Panc1 (cell line): ENCODE measurements around the gene OSBPL8. TPM values are rescaled to one million over a fixed set of nuclear protein-coding genes. Genes with fewer than 3 reads are reported as not detected.

ENCODE experiments used
- ATAC-seq: fragments of 200-7000 bp; cut with Tn5 transposase; 2 replicates; pipeline ENCODE4 v1.9.1; 2020; ENCODE audit warnings: mild to moderate bottlenecking, moderate library complexity
- BruUV-seq: library from RNA; stranded (reverse); fragments of 400-500 nt; replicated peaks from 2 replicates; lab custom pipeline; 2021; lab: Mats Ljungman, UMichigan
- CTCF ChIA-PET: fragments of 300-600 bp; sonication (Branson Sonifier 250); formaldehyde crosslinking; loops from one replicate; lab custom pipeline; 2022; ENCODE audit warnings: antibody characterized with exemption; lab: Charles Lee
- POLR2A ChIA-PET: fragments of 300-600 bp; sonication (Branson Sonifier 250); formaldehyde crosslinking; loops from one replicate; lab custom pipeline; 2022; ENCODE audit warnings: antibody characterized with exemption; lab: Charles Lee
- DNase-seq: peaks from one replicate; pipeline ENCODE4 v3.0.0-alpha.2; 2010; ENCODE audit warnings: low read depth, low spot score
- H3K27ac ChIP-seq: 2 replicates; pipeline ENCODE4 v1.5.1; 2011; ENCODE audit warnings: mild to moderate bottlenecking, low read length, inconsistent platforms
- H3K27me3 ChIP-seq: fragments of 200-500 bp; sonication (Bioruptor generic); 2 replicates; pipeline ENCODE4 v1.6.0; 2014; ENCODE audit warnings: low read length, inconsistent platforms; ENCODE audit not compliant: control insufficient read depth, insufficient read depth
- H3K36me3 ChIP-seq: fragments of 200-500 bp; sonication (Bioruptor generic); 2 replicates; pipeline ENCODE4 v1.5.1; 2014; ENCODE audit warnings: inconsistent platforms, mild to moderate bottlenecking, low read length, moderate library complexity; ENCODE audit not compliant: control insufficient read depth, insufficient read depth
- H3K4me1 ChIP-seq: 2 replicates; pipeline ENCODE4 v1.5.1; 2011; ENCODE audit warnings: inconsistent platforms, mild to moderate bottlenecking, low read length, moderate library complexity; ENCODE audit not compliant: control insufficient read depth, insufficient read depth
- H3K4me3 ChIP-seq, 2 experiments: 2 replicates each; pipeline ENCODE4 v1.5.1; 2011 to 2012; ENCODE audit warnings: low read depth in 2 of 2, low read length in 2 of 2, mild to moderate bottlenecking in 2 of 2, inconsistent platforms in 1 of 2, moderate library complexity in 1 of 2
- H3K9me3 ChIP-seq: fragments of 200-500 bp; sonication (Bioruptor generic); 2 replicates; pipeline ENCODE4 v1.5.1; 2014; ENCODE audit warnings: low read depth, mild to moderate bottlenecking, inconsistent platforms, low read length, moderate library complexity; ENCODE audit not compliant: control insufficient read depth, insufficient read depth
- POLR2AphosphoS5 ChIP-seq: IDR thresholded peaks from 2 replicates; pipeline ENCODE4 v1.6.1; 2012; ENCODE audit warnings: mild to moderate bottlenecking, low read depth, low read length, moderate library complexity
- REST ChIP-seq, 2 experiments: IDR thresholded peaks; 2 replicates each; pipeline ENCODE4 v1.6.1; 2011 to 2012; ENCODE audit warnings: low read depth in 2 of 2, control low read depth in 1 of 2, low read length in 1 of 2, mild to moderate bottlenecking in 1 of 2, moderate library complexity in 1 of 2; ENCODE audit not compliant: insufficient read depth in 1 of 2
- SIN3A ChIP-seq: IDR thresholded peaks from 2 replicates; pipeline ENCODE4 v1.6.1; 2012; ENCODE audit warnings: low read depth, mild to moderate bottlenecking, low read length, moderate library complexity, borderline replicate concordance; ENCODE audit not compliant: insufficient read depth
- TCF7L2 ChIP-seq: IDR thresholded peaks from 2 replicates; pipeline ENCODE4 v1.6.1; 2011; ENCODE audit warnings: mild to moderate bottlenecking, low read depth, low read length, inconsistent platforms
- in situ Hi-C: cut with HindIII; loops from 2 replicates; pipeline ENCODE4 v1.10.0; 2016; ENCODE audit warnings: low sequenced_read_pairs, low pct_unique_long_range_greater_than_20kb
- intact Hi-C: fragments of 100-400 bp; cut with micrococcal nuclease; formaldehyde crosslinking; loops from one replicate; pipeline ENCODE4 v1.10.0; 2022; ENCODE audit not compliant: unreplicated experiment
- total RNA-seq: library from RNA; stranded (reverse); gene quantifications from one replicate; pipeline ENCODE4 v1.2.1, GENCODE V29; 2021; ENCODE audit not compliant: unreplicated experiment
- TF ChIP-seq, protein P1 (sequence below): fragments of 450-650 bp; IDR thresholded peaks from 2 replicates; pipeline ENCODE4 v1.5.1; 2017; ENCODE audit warnings: mild to moderate bottlenecking

Gene OSBPL8
- total RNA-seq, 1 experiment from 2014 or later: 76.9 TPM

DNA sequence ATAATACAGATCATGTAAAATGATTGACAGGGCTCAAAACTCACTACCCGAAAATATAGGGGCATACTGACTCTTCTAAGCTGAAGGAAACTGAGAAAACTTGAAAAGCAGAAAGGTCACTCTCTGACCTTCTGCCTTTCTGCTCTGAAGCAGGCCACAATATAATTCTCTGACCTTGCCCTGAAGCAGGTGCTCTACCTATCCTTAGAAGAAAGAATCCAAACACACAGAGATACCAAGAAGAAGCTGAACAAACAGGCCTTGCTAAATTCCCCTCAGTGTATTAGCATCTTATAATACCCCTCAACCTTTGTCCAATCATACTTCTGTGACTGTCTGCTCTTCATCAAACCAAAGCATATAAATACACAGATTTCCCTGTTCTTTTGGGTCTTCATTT lies 150.5 kb downstream of the OSBPL8 start:
- DNase-seq (no peak), ATAC-seq (no peak)
- intact Hi-C loops (no loop called here), in situ Hi-C loops (no loop called here)
- BruUV-seq: no TSS peak
- Histone ChIP-seq H3K9me3 (no peaks in the 10 kb centered on the region), H3K27ac (no peak overlapping the region), H3K4me1 (no peaks in the 10 kb centered on the region), H3K4me3 (no peak overlapping the region), H3K27me3 (no peaks in the 10 kb centered on the region), H3K36me3 (no peaks in the 10 kb centered on the region)
- ChIA-PET CTCF (no interaction called here), POLR2A (interaction anchor here (0.8 kb wide), 1 partner anchor 1158 kb away, joined by 13 read pairs; no protein-coding TSS in a partner anchor)
- TF ChIP-seq REST (IDR thresholded peaks at IDR 0.05; ENCODE audit: insufficient read depth in 1 of 2, low read depth in 2 of 2, low read length in 1 of 2) (no peak), SIN3A (no peak), POLR2AphosphoS5 (no peak), TCF7L2 (no peak)
- TF ChIP-seq, protein P1, sequence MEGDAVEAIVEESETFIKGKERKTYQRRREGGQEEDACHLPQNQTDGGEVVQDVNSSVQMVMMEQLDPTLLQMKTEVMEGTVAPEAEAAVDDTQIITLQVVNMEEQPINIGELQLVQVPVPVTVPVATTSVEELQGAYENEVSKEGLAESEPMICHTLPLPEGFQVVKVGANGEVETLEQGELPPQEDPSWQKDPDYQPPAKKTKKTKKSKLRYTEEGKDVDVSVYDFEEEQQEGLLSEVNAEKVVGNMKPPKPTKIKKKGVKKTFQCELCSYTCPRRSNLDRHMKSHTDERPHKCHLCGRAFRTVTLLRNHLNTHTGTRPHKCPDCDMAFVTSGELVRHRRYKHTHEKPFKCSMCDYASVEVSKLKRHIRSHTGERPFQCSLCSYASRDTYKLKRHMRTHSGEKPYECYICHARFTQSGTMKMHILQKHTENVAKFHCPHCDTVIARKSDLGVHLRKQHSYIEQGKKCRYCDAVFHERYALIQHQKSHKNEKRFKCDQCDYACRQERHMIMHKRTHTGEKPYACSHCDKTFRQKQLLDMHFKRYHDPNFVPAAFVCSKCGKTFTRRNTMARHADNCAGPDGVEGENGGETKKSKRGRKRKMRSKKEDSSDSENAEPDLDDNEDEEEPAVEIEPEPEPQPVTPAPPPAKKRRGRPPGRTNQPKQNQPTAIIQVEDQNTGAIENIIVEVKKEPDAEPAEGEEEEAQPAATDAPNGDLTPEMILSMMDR: no peak

GRCh38 chr12:76407710-76408109 lies 151.9 kb downstream of the OSBPL8 start:
- H3K27me3 ChIP-seq: no peaks in the 10 kb centered on the region
- BruUV-seq: no TSS peak
- intact Hi-C loops (no loop called here), in situ Hi-C loops (no loop called here)
- POLR2A ChIA-PET: no interaction called here
- H3K27ac ChIP-seq: no peak overlapping the region
- CTCF ChIA-PET: no interaction called here
- no peak for DNase-seq
- no peak for TF ChIP-seq POLR2AphosphoS5
- no peak for TF ChIP-seq SIN3A
- TF ChIP-seq, protein P1: no peak
- TF ChIP-seq REST (IDR thresholded peaks at IDR 0.05; ENCODE audit: insufficient read depth in 1 of 2, low read depth in 2 of 2, low read length in 1 of 2): no peak
- no peak for TF ChIP-seq TCF7L2
- H3K36me3 ChIP-seq: no peaks in the 10 kb centered on the region
- H3K9me3 ChIP-seq: no peaks in the 10 kb centered on the region
- no peaks in the 10 kb centered on the region for H3K4me1 ChIP-seq
- H3K4me3 ChIP-seq: no peak overlapping the region
- ATAC-seq: no peak
